Measurements from ENCODE around the gene DLG4. TPM values are rescaled to one million over a fixed set of nuclear protein-coding genes. Genes with fewer than 3 reads are reported as not detected.

DLG4 gene
- total and polyA plus RNA-seq, 2 donors (not counting 3 experiments of a cell fraction or from before 2014, with no cell fraction given): 14.9 to 34.6 TPM

DNA sequence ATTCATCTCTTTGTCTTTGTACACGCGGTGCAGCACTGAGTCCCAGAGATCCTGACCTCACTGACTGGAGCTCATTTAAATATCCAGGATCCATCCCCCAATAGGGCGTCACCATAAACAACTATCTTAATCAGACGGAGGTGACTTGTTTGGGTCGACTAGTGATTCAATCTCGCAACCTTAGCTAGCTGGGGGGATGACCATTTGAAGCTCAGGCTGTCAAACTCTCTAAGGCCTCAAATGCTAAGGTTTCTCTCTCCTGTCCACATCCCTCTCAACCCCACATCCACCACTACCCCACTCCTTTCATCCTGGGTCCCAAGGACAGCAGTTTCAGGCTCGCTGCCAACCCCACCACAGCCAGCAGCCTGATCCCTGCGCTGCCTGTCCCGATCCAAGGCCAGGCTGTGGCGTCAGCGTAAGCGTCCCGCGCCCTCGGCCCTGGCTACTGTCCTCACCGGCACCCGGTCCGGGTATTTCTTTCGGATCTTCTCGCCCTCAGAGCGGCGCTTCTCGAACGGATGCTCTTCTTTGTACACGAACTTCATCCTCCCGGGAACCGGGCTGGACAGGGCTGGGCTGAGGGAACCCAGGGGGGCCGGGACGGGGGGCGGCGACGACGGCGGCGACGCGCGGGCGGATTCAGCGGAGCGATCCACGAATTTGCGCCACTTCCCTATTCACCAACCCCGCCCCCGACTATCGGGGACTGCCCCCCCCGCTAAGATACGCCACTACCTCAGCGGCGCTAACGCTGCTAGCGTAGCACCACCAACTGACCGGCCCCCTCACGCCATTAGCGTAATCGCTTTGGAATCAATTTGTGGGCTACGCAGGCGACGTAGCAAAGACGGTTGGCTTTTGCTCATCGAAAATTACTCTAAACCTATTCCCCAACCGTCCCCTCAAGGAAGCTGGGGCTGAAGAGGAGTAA, 22.4 kb upstream of the DLG4 start, which contains the start of gene GABARAP:
TSS of gene GABARAP (minus strand) at position 667 of the 934 bp plus-strand sequence. CDS start at position 548, 119 bp downstream.
- intact Hi-C loops (cut with micrococcal nuclease): loop anchor here (2.0 kb wide), 1 partner anchor 39 kb away; the partner anchor contains the start of gene SLC2A4
- DNase-seq (ENCODE audit: low read depth, low spot score): peak; percentile 94
- BruUV-seq (replicated peaks): TSS peak; percentile 90

More for the DNA sequence above, 22.4 kb upstream of the DLG4 start, which contains the start of gene GABARAP:
- Histone ChIP-seq H3K36me3 (ENCODE audit: control insufficient read depth in 2 of 2, extremely low read depth in 1 of 2, insufficient read depth in 2 of 2, low read length in 2 of 2) (peaks cover 6 to 21% of the 10 kb centered on the region in 2 experiments), H4K20me1 (replicated peaks; ENCODE audit: control insufficient read depth, extremely low read depth, insufficient read depth, low read length) (no peaks in the 10 kb centered on the region), H3K79me2 (ENCODE audit: control insufficient read depth, insufficient read depth, low read length) (peaks cover 45% of the 10 kb centered on the region), H3K27ac (ENCODE audit: insufficient read depth, low read depth, low read length) (peak within 1 kb of the TSS; percentile 95), H3K9me1 (replicated peaks; ENCODE audit: control insufficient read depth, extremely low read depth, insufficient read depth, low read length) (no peaks in the 10 kb centered on the region), H2AFZ (ENCODE audit: low read depth, low read length) (peak within 1 kb of the TSS; percentile 96), H3K4me2 (ENCODE audit: insufficient read depth, low read length) (peak within 1 kb of the TSS; percentile 97), H3K9ac (replicated peaks; ENCODE audit: extremely low read depth, insufficient read depth, low read length) (peak within 1 kb of the TSS; percentile 92), H3K4me3 (replicated peaks in 1 of 3; ENCODE audit: insufficient read depth in 1 of 3, low read depth in 1 of 3, low read length in 3 of 3) (peak within 1 kb of the TSS; percentile 30 to 91 (median 83)), H3K27me3 (ENCODE audit: control insufficient read depth in 2 of 2, insufficient read depth in 2 of 2, low read length in 2 of 2) (no peaks in the 10 kb centered on the region), H3K4me1 (ENCODE audit: control insufficient read depth, extremely low read depth, insufficient read depth, low read length) (peaks cover 28% of the 10 kb centered on the region), H3K9me3 (replicated peaks; ENCODE audit: control insufficient read depth, insufficient read depth, low read length) (no peaks in the 10 kb centered on the region)
- TF ChIP-seq MAX (IDR thresholded peaks at IDR 0.05; ENCODE audit: insufficient read depth, insufficient read length) (no peak), EZH2 (IDR thresholded peaks at IDR 0.05; ENCODE audit: borderline replicate concordance, low read depth, low read length, severe bottlenecking) (no peak), POLR2AphosphoS5 (IDR thresholded peaks at IDR 0.05; ENCODE audit: insufficient read depth, low read depth, low read length) (peak; percentile 54), POLR2A (IDR thresholded peaks at IDR 0.05; ENCODE audit: low read depth, low read length) (peak; percentile 60), GATA2 (IDR thresholded peaks at IDR 0.05; ENCODE audit: insufficient read depth, insufficient read length, low read depth, low read length) (no peak), JUN (IDR thresholded peaks at IDR 0.05; ENCODE audit: borderline replicate concordance, insufficient read depth, insufficient read length, low read depth) (no peak), MYC (IDR thresholded peaks at IDR 0.05; ENCODE audit: low read depth, low read length) (no peak)
- TF ChIP-seq, protein P1, sequence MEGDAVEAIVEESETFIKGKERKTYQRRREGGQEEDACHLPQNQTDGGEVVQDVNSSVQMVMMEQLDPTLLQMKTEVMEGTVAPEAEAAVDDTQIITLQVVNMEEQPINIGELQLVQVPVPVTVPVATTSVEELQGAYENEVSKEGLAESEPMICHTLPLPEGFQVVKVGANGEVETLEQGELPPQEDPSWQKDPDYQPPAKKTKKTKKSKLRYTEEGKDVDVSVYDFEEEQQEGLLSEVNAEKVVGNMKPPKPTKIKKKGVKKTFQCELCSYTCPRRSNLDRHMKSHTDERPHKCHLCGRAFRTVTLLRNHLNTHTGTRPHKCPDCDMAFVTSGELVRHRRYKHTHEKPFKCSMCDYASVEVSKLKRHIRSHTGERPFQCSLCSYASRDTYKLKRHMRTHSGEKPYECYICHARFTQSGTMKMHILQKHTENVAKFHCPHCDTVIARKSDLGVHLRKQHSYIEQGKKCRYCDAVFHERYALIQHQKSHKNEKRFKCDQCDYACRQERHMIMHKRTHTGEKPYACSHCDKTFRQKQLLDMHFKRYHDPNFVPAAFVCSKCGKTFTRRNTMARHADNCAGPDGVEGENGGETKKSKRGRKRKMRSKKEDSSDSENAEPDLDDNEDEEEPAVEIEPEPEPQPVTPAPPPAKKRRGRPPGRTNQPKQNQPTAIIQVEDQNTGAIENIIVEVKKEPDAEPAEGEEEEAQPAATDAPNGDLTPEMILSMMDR (IDR thresholded peaks at IDR 0.05; ENCODE audit: extremely low read depth in 1 of 2, insufficient read depth in 1 of 2, low read depth in 1 of 2, low read length in 2 of 2): no peak
- dilution Hi-C loops (cut with MboI; ENCODE audit: extremely low pct_ligation_motif_present, low sequenced_read_pairs): no loop called here
- no peak for FAIRE-seq
- ChIA-PET CTCF (interaction anchor here (1.0 to 3.4 kb wide), 4 partner anchors 10 to 196 kb away, joined by 3 to 24 read pairs (median 12); partner anchors contain the start of genes ACADVL, CTDNEP1, DLG4 and ELP5), POLR2A (interaction anchor here (0.8 kb wide), 1 partner anchor 87 kb away, joined by 5 read pairs; the partner anchor contains the start of gene NEURL4)

All from endothelial cell of umbilical vein (primary cell).